K562 (cell line): ENCODE data around the gene LOC128125822.

ENCODE experiments used
- ATAC-seq: fragments of 200-7000 bp; cut with Tn5 transposase; 3 replicates; pipeline ENCODE4 v1.9.1; 2020; ENCODE audit warnings: moderate library complexity
- BruUV-seq: library from RNA; stranded (reverse); fragments of 400-500 nt; replicated peaks from 2 replicates; lab custom pipeline; 2021; lab: Mats Ljungman, UMichigan
- CTCF ChIA-PET: fragments of 300-600 bp; formaldehyde crosslinking; extraction: SDS; loops from one replicate; lab custom pipeline; 2021; ENCODE audit warnings: low intra/inter-chr PET ratio; lab: Yijun Ruan, JAX
- POLR2A ChIA-PET: fragments of 300-600, 350-650 bp; sonication (Branson Sonifier 250); formaldehyde crosslinking; extraction: SDS; loops from one replicate; lab custom pipeline; 2021; ENCODE audit warnings: antibody characterized with exemption, inconsistent platforms; lab: Yijun Ruan, JAX
- DNase-seq, 4 experiments: peaks; one replicate each; pipeline versions ENCODE4 v3.0.0 to v3.0.0-alpha.2; 2011 to 2018; ENCODE audit warnings: low spot score in 3 of 4, mixed read lengths in 3 of 4; ENCODE audit errors: extremely low read depth in 1 of 4
- FAIRE-seq: peaks from 2 replicates; lab custom pipeline; 2011; peaks lifted over from hg19 to GRCh38; lab: Jason Lieb, UNC
- H2AFZ ChIP-seq: 2 replicates; pipeline ENCODE4 v1.6.0; 2011; ENCODE audit warnings: low read depth, low read length, control low read depth, inconsistent platforms
- H3K27ac ChIP-seq: fragments of 200-600 bp; 3 replicates; pipeline ENCODE4 v1.8.0; 2011; ENCODE audit warnings: low read depth, mild to moderate bottlenecking, control low read depth, inconsistent platforms, low read length, moderate library complexity, mixed read lengths; ENCODE audit errors: extremely low read depth
- H3K27me3 ChIP-seq, 2 experiments: fragments of 300-600 bp in 1 of 2; 2 replicates in 1 of 2; 3 replicates in 1 of 2; pipeline versions ENCODE4 v1.6.0 to v1.8.0; 2011; ENCODE audit warnings: inconsistent platforms in 2 of 2, low read length in 2 of 2, mild to moderate bottlenecking in 1 of 2, mixed read lengths in 1 of 2, moderate library complexity in 1 of 2; ENCODE audit not compliant: control insufficient read depth in 2 of 2, insufficient read depth in 2 of 2
- H3K36me3 ChIP-seq: fragments of 300-600 bp; 3 replicates; pipeline ENCODE4 v1.8.0; 2011; ENCODE audit warnings: mild to moderate bottlenecking, low read length, inconsistent platforms; ENCODE audit not compliant: control insufficient read depth, insufficient read depth
- H3K4me1 ChIP-seq, 2 experiments: fragments of 200-600 bp in 1 of 2; replicated peaks in 1 of 2; 2 replicates in 1 of 2; 3 replicates in 1 of 2; pipeline versions ENCODE4 v1.5.1 to v1.8.0; 2011; ENCODE audit warnings: inconsistent platforms in 2 of 2, low read length in 2 of 2, mild to moderate bottlenecking in 1 of 2, mixed read lengths in 1 of 2, moderate library complexity in 1 of 2; ENCODE audit not compliant: control insufficient read depth in 2 of 2, insufficient read depth in 2 of 2
- H3K4me2 ChIP-seq: 2 replicates; pipeline ENCODE4 v1.6.1; 2011; ENCODE audit warnings: low read length, control low read depth, inconsistent platforms, mixed read lengths; ENCODE audit not compliant: insufficient read depth
- H3K4me3 ChIP-seq: fragments of 200-600 bp; sonication (generic), shearing (Covaris generic); 2 replicates; pipeline ENCODE4 v1.5.1; 2016; ENCODE audit warnings: control low read depth, inconsistent platforms
- H3K79me2 ChIP-seq: fragments of 200-600 bp; 3 replicates; pipeline ENCODE4 v1.8.0; 2011; ENCODE audit warnings: low read length, inconsistent platforms; ENCODE audit not compliant: control insufficient read depth, insufficient read depth
- H3K9ac ChIP-seq, 2 experiments: 2 replicates each; pipeline versions ENCODE4 v1.6.0 to v1.6.1; 2011; ENCODE audit warnings: low read depth in 2 of 2, low read length in 2 of 2, control low read depth in 1 of 2, inconsistent platforms in 1 of 2, mild to moderate bottlenecking in 1 of 2, mixed read lengths in 1 of 2; ENCODE audit not compliant: insufficient read depth in 1 of 2
- H3K9me1 ChIP-seq: one replicate; pipeline ENCODE4 v1.6.0; 2011; ENCODE audit warnings: inconsistent platforms, mild to moderate bottlenecking, low read length, moderate library complexity; ENCODE audit not compliant: control insufficient read depth, insufficient read depth
- H3K9me3 ChIP-seq: replicated peaks from 2 replicates; pipeline ENCODE4 v1.5.1; 2011; ENCODE audit warnings: low read depth, low read length, inconsistent platforms; ENCODE audit not compliant: control insufficient read depth, insufficient read depth
- H4K20me1 ChIP-seq: replicated peaks from 2 replicates; pipeline ENCODE4 v1.6.1; 2011; ENCODE audit warnings: low read length, inconsistent platforms, mixed read lengths; ENCODE audit not compliant: control insufficient read depth, insufficient read depth
- BRCA1 ChIP-seq, 2 experiments: fragments of 450-650 bp in 1 of 2; sonication (generic) in 1 of 2; formaldehyde crosslinking in 1 of 2; IDR thresholded peaks; 2 replicates each; pipeline versions ENCODE4 v1.5.0 to v1.6.1; 2017 to 2020; ENCODE audit warnings: mild to moderate bottlenecking in 1 of 2, missing genetic modification reagents in 1 of 2
- CEBPB ChIP-seq: fragments of 450-650 bp; IDR thresholded peaks from 2 replicates; pipeline ENCODE4 v1.6.1; 2016; ENCODE audit warnings: missing genetic modification characterization, missing compliant biosample characterization
- EHMT2 ChIP-seq: fragments of 450-650 bp; IDR thresholded peaks from 2 replicates; pipeline ENCODE4 v1.6.1; 2018; ENCODE audit warnings: antibody characterized with exemption
- FOXK1 ChIP-seq: sonication (generic); formaldehyde crosslinking; IDR thresholded peaks from 2 replicates; pipeline ENCODE4 v1.8.0; 2022; ENCODE audit warnings: missing genetic modification reagents, mild to moderate bottlenecking, borderline replicate concordance
- KLF1 ChIP-seq: fragments of 450-650 bp; IDR thresholded peaks from 2 replicates; pipeline ENCODE4 v1.6.1; 2016; ENCODE audit warnings: missing genetic modification characterization, missing compliant biosample characterization
- LARP7 ChIP-seq: fragments of 450-650 bp; IDR thresholded peaks from 2 replicates; pipeline ENCODE4 v1.6.1; 2016
- NCOA2 ChIP-seq, 2 experiments: fragments of 450-650 bp; IDR thresholded peaks; 2 replicates each; pipeline ENCODE4 v1.6.1; 2018; ENCODE audit warnings: mild to moderate bottlenecking in 2 of 2, moderate library complexity in 1 of 2; ENCODE audit not compliant: partially characterized antibody in 2 of 2
- SREBF1 ChIP-seq: fragments of 150-350 bp; IDR thresholded peaks from 2 replicates; pipeline ENCODE4 v1.6.1; 2014; ENCODE audit warnings: antibody characterized with exemption, low read depth, low read length, borderline replicate concordance
- TAF7 ChIP-seq: fragments of 450-650 bp; IDR thresholded peaks from 2 replicates; pipeline ENCODE4 v1.6.1; 2016; ENCODE audit warnings: missing genetic modification characterization, missing compliant biosample characterization
- YBX1 ChIP-seq: fragments of 450-650 bp; IDR thresholded peaks from 2 replicates; pipeline ENCODE4 v1.7.1; 2016; ENCODE audit warnings: mild to moderate bottlenecking
- ZBED1 ChIP-seq: IDR thresholded peaks from 2 replicates; pipeline ENCODE4 v1.6.1; 2014
- ZNF134 ChIP-seq: fragments of 250-450 bp; sonication (Bioruptor Pico); conservative IDR thresholded peaks from 2 replicates; pipeline ENCODE4 v1.4.0; 2020
- ZNF24 ChIP-seq: fragments of 450-650 bp; IDR thresholded peaks from 2 replicates; pipeline ENCODE4 v1.6.1; 2016
- ZNF324 ChIP-seq: fragments of 250-450 bp; sonication (Bioruptor Pico); IDR thresholded peaks from 2 replicates; pipeline ENCODE4 v1.4.0; 2020; ENCODE audit warnings: mild to moderate bottlenecking
- WGBS: fragments of 100-300 bp; shearing (Covaris generic); methylation state at CpG from one replicate; pipeline ENCODE4 v1.1.6; 2016; ENCODE audit warnings: low coverage, mixed read lengths; ENCODE audit not compliant: insufficient coverage; ENCODE audit errors: missing lambda C conversion rate; 5-methylcytosine and 5-hydroxymethylcytosine counted together
- in situ Hi-C: fragments of 300-500 bp; cut with MboI; formaldehyde crosslinking; loops from 4 replicates; pipeline ENCODE4 v1.15.0; 2018; ENCODE audit warnings: inconsistent platforms, mixed read lengths
- intact Hi-C: fragments of 100-400 bp; cut with micrococcal nuclease; formaldehyde crosslinking; loops from 2 replicates; pipeline ENCODE4 v1.14.2; 2022
- TF ChIP-seq, protein P1 (sequence below): sonication (generic); formaldehyde crosslinking; IDR thresholded peaks from 2 replicates; pipeline ENCODE4 v1.8.0; 2022; ENCODE audit warnings: missing genetic modification reagents, mild to moderate bottlenecking, moderate library complexity, borderline replicate concordance

Gene LOC128125822

DNA sequence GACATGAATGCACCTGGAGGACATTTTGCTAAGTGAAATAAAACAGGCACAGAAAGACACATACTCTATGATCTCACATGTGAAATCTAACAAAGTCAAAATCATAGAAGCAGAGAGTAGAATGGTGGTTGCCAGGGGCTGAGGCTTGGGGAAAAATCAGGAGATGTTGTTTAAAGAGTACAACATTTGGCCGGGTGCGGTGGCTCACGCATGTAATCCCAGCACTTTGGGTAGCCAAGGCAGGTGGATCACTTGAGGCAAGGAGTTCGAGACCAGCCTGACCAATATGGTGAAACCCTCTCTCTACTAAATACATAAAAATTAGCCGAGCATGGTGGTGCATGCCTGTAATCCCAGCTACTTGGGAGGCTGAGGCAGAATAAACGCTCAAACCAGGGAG lies 26.0 kb upstream of the LOC128125822 start:
- Histone ChIP-seq H3K27ac (no peak overlapping the region), H3K27me3 (peaks cover 0 to 7% of the 10 kb centered on the region in 2 experiments; a peak in 3 of 5 replicates), H3K4me2 (no peak overlapping the region), H3K4me1 (no peaks in the 10 kb centered on the region), H2AFZ (no peak overlapping the region), H3K9me3 (no peaks in the 10 kb centered on the region), H4K20me1 (no peaks in the 10 kb centered on the region), H3K9me1 (no peaks in the 10 kb centered on the region), H3K9ac (no peak overlapping the region), H3K4me3 (no peak overlapping the region), H3K79me2 (no peaks in the 10 kb centered on the region), H3K36me3 (no peaks in the 10 kb centered on the region)
- in situ Hi-C loops (no loop called here), intact Hi-C loops (no loop called here)
- ChIA-PET CTCF (no interaction called here), POLR2A (no interaction called here)
- no peak for ATAC-seq
- TF ChIP-seq TAF7 (tag): no peak
- no peak for TF ChIP-seq BRCA1 (IDR thresholded peaks at IDR 0.05)
- no peak for TF ChIP-seq BRCA1 (CRISPR knock-in tag; IDR thresholded peaks at IDR 0.05)
- TF ChIP-seq EHMT2: no peak
- TF ChIP-seq, protein P1, sequence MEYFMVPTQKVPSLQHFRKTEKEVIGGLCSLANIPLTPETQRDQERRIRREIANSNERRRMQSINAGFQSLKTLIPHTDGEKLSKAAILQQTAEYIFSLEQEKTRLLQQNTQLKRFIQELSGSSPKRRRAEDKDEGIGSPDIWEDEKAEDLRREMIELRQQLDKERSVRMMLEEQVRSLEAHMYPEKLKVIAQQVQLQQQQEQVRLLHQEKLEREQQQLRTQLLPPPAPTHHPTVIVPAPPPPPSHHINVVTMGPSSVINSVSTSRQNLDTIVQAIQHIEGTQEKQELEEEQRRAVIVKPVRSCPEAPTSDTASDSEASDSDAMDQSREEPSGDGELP: no peak
- no peak for TF ChIP-seq SREBF1
- TF ChIP-seq ZNF24: no peak
- TF ChIP-seq NCOA2 (IDR thresholded peaks at IDR 0.05; ENCODE audit: partially characterized antibody in 2 of 2): no peak
- TF ChIP-seq CEBPB (tag): no peak
- no peak for TF ChIP-seq ZNF134
- TF ChIP-seq KLF1 (tag): no peak
- TF ChIP-seq FOXK1 (CRISPR knock-in tag): no peak
- TF ChIP-seq YBX1: no peak
- TF ChIP-seq ZNF324: no peak
- TF ChIP-seq LARP7: no peak
- TF ChIP-seq ZBED1: no peak
- no peak for DNase-seq
- WGBS: 1% methylated on average over 6 of the region's 6 CpGs
- FAIRE-seq: no peak
- BruUV-seq: no TSS peak
